Measurements from ENCODE around the gene SLC35F3.
"Not testable (repeated sequence)": the region's sequence is repeated elsewhere in the genome, so short reads cannot be mapped to it uniquely, and the experiment has no call there.

The SLC35F3 gene

GRCh38 chr1:234286206-234286605, 381.7 kb downstream of the SLC35F3 start:
- DNase-seq (ENCODE audit: low read depth in 1 of 2, low spot score in 1 of 2), result no peak
- no peak for TF ChIP-seq JUND (IDR thresholded peaks at IDR 0.05; ENCODE audit: low read depth)
- in situ Hi-C loops (cut with HindIII; ENCODE audit: low pct_unique_long_range_greater_than_20kb, low sequenced_read_pairs), result no loop called here

GRCh38 chr1:234288946-234289345, 384.5 kb downstream of the SLC35F3 start:
- no peak for DNase-seq (ENCODE audit: low read depth in 1 of 2, low spot score in 1 of 2)
- TF ChIP-seq JUND (IDR thresholded peaks at IDR 0.05; ENCODE audit: low read depth), result no peak
- in situ Hi-C loops (cut with HindIII; ENCODE audit: low pct_unique_long_range_greater_than_20kb, low sequenced_read_pairs), result no loop called here

GRCh38 chr1:234289538-234290305, 385.2 kb downstream of the SLC35F3 start:
- DNase-seq (ENCODE audit: low read depth in 1 of 2, low spot score in 1 of 2), result no peak
- no peak for TF ChIP-seq JUND (IDR thresholded peaks at IDR 0.05; ENCODE audit: low read depth)
- in situ Hi-C loops (cut with HindIII; ENCODE audit: low pct_unique_long_range_greater_than_20kb, low sequenced_read_pairs), result no loop called here

GRCh38 chr1:234292011-234292410, 387.5 kb downstream of the SLC35F3 start:
- no peak for DNase-seq (ENCODE audit: low read depth in 1 of 2, low spot score in 1 of 2)
- in situ Hi-C loops (cut with HindIII; ENCODE audit: low pct_unique_long_range_greater_than_20kb, low sequenced_read_pairs), result no loop called here
- no peak for TF ChIP-seq JUND (IDR thresholded peaks at IDR 0.05; ENCODE audit: low read depth)

- in situ Hi-C loops (cut with HindIII; ENCODE audit: low pct_unique_long_range_greater_than_20kb, low sequenced_read_pairs), result no loop called here
- TF ChIP-seq JUND (IDR thresholded peaks at IDR 0.05; ENCODE audit: low read depth), result no peak
- DNase-seq (ENCODE audit: low read depth in 1 of 2, low spot score in 1 of 2), result no peak
Measured at GRCh38 chr1:234292548-234292947, 388.1 kb downstream of the SLC35F3 start.

GRCh38 chr1:234294109-234294817, 389.8 kb downstream of the SLC35F3 start:
- no peak for TF ChIP-seq JUND (IDR thresholded peaks at IDR 0.05; ENCODE audit: low read depth)
- in situ Hi-C loops (cut with HindIII; ENCODE audit: low pct_unique_long_range_greater_than_20kb, low sequenced_read_pairs), result no loop called here
- no peak for DNase-seq (ENCODE audit: low read depth in 1 of 2, low spot score in 1 of 2)

GRCh38 chr1:234295068-234295467, 390.6 kb downstream of the SLC35F3 start:
- in situ Hi-C loops (cut with HindIII; ENCODE audit: low pct_unique_long_range_greater_than_20kb, low sequenced_read_pairs), result no loop called here
- DNase-seq (ENCODE audit: low read depth in 1 of 2, low spot score in 1 of 2), result no peak
- no peak for TF ChIP-seq JUND (IDR thresholded peaks at IDR 0.05; ENCODE audit: low read depth)

- in situ Hi-C loops (cut with HindIII; ENCODE audit: low pct_unique_long_range_greater_than_20kb, low sequenced_read_pairs), result no loop called here
- TF ChIP-seq JUND (IDR thresholded peaks at IDR 0.05; ENCODE audit: low read depth), result no peak
Measured at GRCh38 chr1:234295626-234296025, 391.1 kb downstream of the SLC35F3 start.

GRCh38 chr1:234296496-234296895, 392.0 kb downstream of the SLC35F3 start:
- no peak for DNase-seq (ENCODE audit: low read depth in 1 of 2, low spot score in 1 of 2)
- TF ChIP-seq JUND (IDR thresholded peaks at IDR 0.05; ENCODE audit: low read depth), result no peak
- in situ Hi-C loops (cut with HindIII; ENCODE audit: low pct_unique_long_range_greater_than_20kb, low sequenced_read_pairs), result no loop called here

More at GRCh38 chr1:234295626-234296025, 391.1 kb downstream of the SLC35F3 start:
- DNase-seq (ENCODE audit: low read depth in 1 of 2, low spot score in 1 of 2), result no peak

- DNase-seq (ENCODE audit: low read depth in 1 of 2, low spot score in 1 of 2), result no peak
- in situ Hi-C loops (cut with HindIII; ENCODE audit: low pct_unique_long_range_greater_than_20kb, low sequenced_read_pairs), result no loop called here
- TF ChIP-seq JUND (IDR thresholded peaks at IDR 0.05; ENCODE audit: low read depth), result no peak
Measured at GRCh38 chr1:234297668-234298067, 393.2 kb downstream of the SLC35F3 start.

- in situ Hi-C loops (cut with HindIII; ENCODE audit: low pct_unique_long_range_greater_than_20kb, low sequenced_read_pairs), result no loop called here
- TF ChIP-seq JUND (IDR thresholded peaks at IDR 0.05; ENCODE audit: low read depth), result no peak
- no peak for DNase-seq (ENCODE audit: low read depth in 1 of 2, low spot score in 1 of 2)
Measured at GRCh38 chr1:234300096-234300495, 395.6 kb downstream of the SLC35F3 start.

GRCh38 chr1:234301663-234302062, 397.2 kb downstream of the SLC35F3 start:
- in situ Hi-C loops (cut with HindIII; ENCODE audit: low pct_unique_long_range_greater_than_20kb, low sequenced_read_pairs); DNase-seq (ENCODE audit: low read depth in 1 of 2, low spot score in 1 of 2): not testable (repeated sequence)

GRCh38 chr1:234302354-234302962, 398.0 kb downstream of the SLC35F3 start:
- TF ChIP-seq JUND (IDR thresholded peaks at IDR 0.05; ENCODE audit: low read depth), result no peak
- in situ Hi-C loops (cut with HindIII; ENCODE audit: low pct_unique_long_range_greater_than_20kb, low sequenced_read_pairs), result no loop called here
- no peak for DNase-seq (ENCODE audit: low read depth in 1 of 2, low spot score in 1 of 2)

All from T47D (cell line).